GM18498 (cell line): ENCODE results near the gene BSG.

ENCODE experiments used
- ATAC-seq: cut with Tn5 transposase; IDR thresholded peaks from one replicate; pipeline ENCODE4 v1.9.1; 2021; ENCODE audit warnings: mild to moderate bottlenecking, moderate library complexity; ENCODE audit not compliant: unreplicated experiment

BSG gene

DNA sequence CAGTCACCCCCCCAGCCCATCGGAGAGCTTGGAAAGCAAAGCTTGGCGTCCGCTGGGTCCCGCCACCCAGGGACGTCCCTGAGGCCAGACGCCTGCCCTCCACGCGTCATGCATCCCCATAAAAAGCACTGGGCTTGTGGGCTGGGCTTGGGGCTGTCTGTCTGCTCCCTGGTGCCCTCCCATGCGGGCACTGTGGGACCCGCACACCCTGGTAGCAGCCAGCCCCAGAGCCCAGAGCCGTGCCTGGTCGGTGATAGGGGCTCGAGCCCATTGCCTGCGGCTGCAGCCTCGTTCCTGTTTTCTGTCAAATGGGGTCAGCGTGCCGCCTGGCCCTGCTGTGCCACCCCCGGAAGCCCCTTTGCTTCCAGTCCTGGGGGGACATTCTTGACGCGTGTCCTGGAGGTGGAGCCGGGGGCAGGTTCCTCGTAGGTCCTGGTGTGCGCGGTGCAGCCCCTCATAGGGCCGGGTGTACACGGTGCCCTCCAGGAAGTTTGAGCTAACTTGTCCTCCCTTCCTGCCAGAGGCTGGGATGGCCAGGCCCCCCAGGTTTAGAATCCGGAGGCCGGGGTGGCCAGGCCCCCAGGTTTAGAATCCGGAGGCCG is 32.9 kb upstream of the BSG start:
- no peak for ATAC-seq

DNA sequence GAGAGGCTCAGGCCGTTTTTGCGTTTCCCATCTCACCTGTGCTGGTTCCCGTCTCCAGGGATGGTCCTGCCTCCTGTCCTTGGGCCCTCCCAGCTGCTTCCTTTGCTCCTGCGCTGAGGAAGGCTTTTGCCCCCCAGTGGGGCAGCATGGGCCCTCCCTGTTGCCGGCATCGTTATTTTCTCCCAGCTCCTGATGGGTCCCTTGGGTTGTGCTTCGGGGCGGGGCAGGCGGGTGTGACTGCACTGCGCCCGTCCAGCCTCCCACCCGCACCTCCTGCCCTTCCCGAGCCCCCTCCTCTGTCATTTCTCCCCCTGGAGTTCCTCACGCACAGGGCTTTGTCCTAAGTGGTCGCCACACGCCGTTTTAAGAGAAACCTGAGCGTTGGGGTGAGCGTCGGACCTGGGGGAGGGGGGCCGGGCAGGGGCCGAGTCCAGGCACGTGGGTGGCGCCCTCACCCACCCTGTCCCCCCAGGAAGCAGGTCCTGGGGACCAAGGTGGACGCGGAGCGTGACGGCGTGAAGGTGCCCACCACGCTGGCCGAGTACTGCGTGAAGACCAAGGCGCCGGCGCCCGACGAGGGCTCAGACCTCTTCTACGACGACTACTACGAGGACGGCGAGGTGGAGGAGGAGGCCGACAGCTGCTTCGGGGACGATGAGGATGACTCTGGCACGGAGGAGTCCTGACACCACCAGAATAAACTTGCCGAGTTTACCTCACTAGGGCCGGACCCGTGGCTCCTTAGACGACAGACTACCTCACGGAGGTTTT is 31.3 kb upstream of the BSG start:
- no peak for ATAC-seq

- ATAC-seq = no peak
Measured at GRCh38 chr19:541699-542098, 30.7 kb upstream of the BSG start.

- ATAC-seq = no peak
Measured at GRCh38 chr19:542173-542866, 30.1 kb upstream of the BSG start.

DNA sequence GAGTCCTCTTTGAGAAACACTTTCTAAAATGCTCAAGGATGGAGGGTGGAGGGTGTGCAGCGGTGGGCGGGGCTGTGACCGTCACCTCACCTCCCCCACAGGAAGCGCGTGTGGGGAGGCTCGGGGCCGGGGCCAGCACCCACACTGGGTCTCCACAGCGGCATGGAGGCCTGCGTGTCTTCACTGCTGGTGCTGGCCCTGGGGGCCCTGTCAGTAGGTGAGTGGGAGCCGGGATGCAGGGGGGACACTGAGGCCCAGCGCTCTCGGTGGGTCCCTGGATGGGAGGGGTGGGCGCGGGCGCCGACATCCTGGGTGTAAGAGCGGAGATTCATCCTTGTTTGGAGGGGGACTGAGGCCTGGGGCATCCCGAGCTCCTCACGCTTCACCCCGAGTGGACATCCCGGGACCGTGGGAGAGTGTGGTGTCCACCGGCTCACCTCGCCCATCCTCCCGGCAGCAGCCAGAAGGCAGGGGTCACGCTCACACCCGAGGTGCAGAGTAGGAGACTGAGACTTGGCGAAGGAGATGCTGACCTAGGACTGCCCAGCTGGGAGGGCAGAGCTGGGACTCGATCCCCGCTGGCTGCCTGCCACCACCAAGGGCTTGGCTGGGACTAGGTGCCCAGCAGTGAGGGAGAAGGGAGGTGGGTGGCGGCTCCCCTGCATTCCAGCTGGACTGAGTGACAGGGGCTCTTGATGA is 28.3 kb upstream of the BSG start, which contains the start of gene GZMM:
Gene GZMM, plus strand, starts transcription at position 144 of the 699 bp plus-strand sequence. Its CDS starts 19 bp downstream, at position 163.
- no peak for ATAC-seq

- no peak for ATAC-seq
Measured at GRCh38 chr19:547117-547516, 25.3 kb upstream of the BSG start.

GRCh38 chr19:547836-548720 is 24.3 kb upstream of the BSG start:
- no peak for ATAC-seq

- ATAC-seq = no peak
Measured at GRCh38 chr19:548886-549830, 23.2 kb upstream of the BSG start.

GRCh38 chr19:554817-555216 is 17.6 kb upstream of the BSG start:
- no peak for ATAC-seq

GRCh38 chr19:555474-555808 is 17.0 kb upstream of the BSG start:
- ATAC-seq = no peak

DNA sequence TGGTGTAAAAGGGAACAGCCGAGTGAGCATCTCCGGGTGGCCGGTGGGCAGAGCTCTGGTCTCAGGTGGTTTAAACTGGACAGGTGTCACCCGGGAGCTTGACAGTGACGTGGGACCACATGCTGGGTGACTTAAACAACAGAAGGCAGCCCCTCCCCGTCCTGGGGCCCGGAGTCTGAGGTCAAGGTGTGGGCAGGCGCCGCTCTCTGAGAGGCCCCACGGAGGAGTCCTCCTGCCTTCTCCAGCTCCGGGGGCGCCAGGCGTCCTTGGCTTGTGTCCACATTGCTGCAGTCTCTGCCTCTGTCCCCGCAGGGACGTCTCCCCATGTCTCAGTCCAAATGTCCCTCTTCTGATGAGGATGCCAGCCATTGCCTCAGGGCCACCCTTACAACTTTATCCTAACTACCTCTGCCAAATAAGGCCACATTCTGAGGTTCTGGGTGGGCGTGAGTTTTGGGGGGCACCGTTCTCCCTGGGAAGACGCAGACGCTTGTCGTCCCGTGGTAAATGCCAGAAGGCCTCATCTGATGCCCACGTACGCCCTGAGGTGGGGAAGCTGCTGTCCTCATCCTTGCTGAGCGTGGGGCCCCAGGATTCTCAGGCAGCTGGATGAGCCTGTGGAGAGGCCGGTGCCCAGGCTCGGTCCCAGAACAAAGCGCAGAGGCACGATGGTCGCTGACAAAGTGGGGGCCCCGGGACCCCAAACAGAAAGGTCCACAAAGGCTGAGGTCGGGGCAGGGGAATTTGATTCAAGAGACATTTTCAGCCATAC is 15.6 kb upstream of the BSG start:
- no peak for ATAC-seq

GRCh38 chr19:558770-559439 is 13.5 kb upstream of the BSG start:
- ATAC-seq = no peak

GRCh38 chr19:560121-560520 is 12.3 kb upstream of the BSG start:
- ATAC-seq = no peak

DNA sequence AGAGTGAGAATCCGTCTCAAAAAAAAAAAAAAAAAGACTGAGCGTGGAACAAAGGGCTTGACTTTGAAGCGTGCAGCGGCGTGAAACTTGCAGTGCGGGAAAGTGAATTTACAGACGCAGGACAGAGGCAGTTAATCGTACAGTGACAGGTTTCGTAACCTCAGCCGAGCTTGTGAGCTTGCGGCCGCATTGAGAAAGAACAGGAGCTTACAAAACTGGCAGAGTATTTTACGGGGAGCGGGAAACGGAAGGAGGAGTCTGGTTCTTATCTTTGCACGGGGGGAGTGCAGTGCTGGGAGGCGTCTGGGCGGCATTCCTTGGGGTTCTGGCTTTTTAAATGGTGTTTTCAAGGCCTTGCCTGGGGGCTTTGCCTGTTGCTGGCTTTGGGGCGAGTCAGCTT is 6.0 kb upstream of the BSG start:
- no peak for ATAC-seq

- no peak for ATAC-seq
Measured at GRCh38 chr19:566844-567243, 5.6 kb upstream of the BSG start.

- no peak for ATAC-seq
Measured at GRCh38 chr19:567296-567900, 5.0 kb upstream of the BSG start.

DNA sequence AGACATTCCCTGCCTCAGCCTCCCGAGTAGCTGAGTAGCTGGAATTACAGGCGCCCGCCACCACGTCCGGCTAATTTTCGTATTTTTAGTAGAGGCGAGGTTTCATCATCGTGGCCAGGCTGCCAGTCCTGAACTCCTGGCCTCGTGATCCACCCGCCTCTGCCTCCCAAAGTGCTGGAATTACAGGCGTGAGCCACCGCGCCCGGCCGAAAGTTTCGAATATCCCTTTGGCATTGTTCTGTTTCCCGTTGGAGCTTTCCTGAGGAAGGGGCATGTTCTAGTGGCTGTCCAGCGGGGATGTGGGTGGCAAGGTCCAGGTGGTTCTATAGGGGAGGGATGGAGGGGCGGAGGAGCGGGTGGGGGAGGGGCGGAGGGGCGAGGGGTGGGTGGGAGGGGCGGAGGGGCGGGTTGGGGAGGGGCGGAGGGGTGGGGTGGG is 2.1 kb upstream of the BSG start:
- ATAC-seq = no peak
